Neutrophil (primary cell): ENCODE data around the gene CRADD.

Experiments
- H3K27ac ChIP-seq: fragments of 200-600 bp; sonication (generic); 2 replicates; pipeline ENCODE4 v1.5.1; 2016; ENCODE audit warnings: mild to moderate bottlenecking, moderate library complexity
- H3K27me3 ChIP-seq: fragments of 200-600 bp; sonication (generic); 2 replicates; pipeline ENCODE4 v1.6.0; 2016; ENCODE audit warnings: mild to moderate bottlenecking
- H3K36me3 ChIP-seq: fragments of 200-600 bp; sonication (generic); 2 replicates; pipeline ENCODE4 v1.5.1; 2017
- H3K4me1 ChIP-seq, 2 experiments: fragments of 200-600 bp in 1 of 2; sonication (generic) in 1 of 2; 1 replicate in 1 of 2; 2 replicates in 1 of 2; pipeline versions ENCODE4 v1.5.1 to v1.6.1; 2013 to 2016; ENCODE audit warnings: low read depth in 1 of 2, low read length in 1 of 2, mild to moderate bottlenecking in 1 of 2, moderate library complexity in 1 of 2; ENCODE audit not compliant: control insufficient read depth in 1 of 2, insufficient read depth in 1 of 2
- H3K4me3 ChIP-seq, 2 experiments: fragments of 200-600 bp in 1 of 2; sonication (generic) in 1 of 2; 1 replicate in 1 of 2; 2 replicates in 1 of 2; pipeline ENCODE4 v1.5.1; 2013 to 2016; ENCODE audit warnings: low read depth in 1 of 2, low read length in 1 of 2, mild to moderate bottlenecking in 1 of 2, moderate library complexity in 1 of 2
- H3K9me3 ChIP-seq: fragments of 200-600 bp; sonication (generic); 2 replicates; pipeline ENCODE4 v1.5.1; 2016
- CTCF ChIP-seq: fragments of 200-600 bp; sonication (generic); IDR thresholded peaks from 2 replicates; pipeline ENCODE4 v1.5.1; 2016; ENCODE audit warnings: antibody characterized with exemption

CRADD gene

GRCh38 chr12:93669452-93669851 lies 7.7 kb upstream of the CRADD start:
- Histone ChIP-seq H3K36me3 (no peaks in the 10 kb centered on the region), H3K27ac (no peak overlapping the region), H3K9me3 (no peaks in the 10 kb centered on the region), H3K27me3 (no peaks in the 10 kb centered on the region), H3K4me1 (no peaks in the 10 kb centered on the region), H3K4me3 (no peak overlapping the region)
- no peak for TF ChIP-seq CTCF

DNA sequence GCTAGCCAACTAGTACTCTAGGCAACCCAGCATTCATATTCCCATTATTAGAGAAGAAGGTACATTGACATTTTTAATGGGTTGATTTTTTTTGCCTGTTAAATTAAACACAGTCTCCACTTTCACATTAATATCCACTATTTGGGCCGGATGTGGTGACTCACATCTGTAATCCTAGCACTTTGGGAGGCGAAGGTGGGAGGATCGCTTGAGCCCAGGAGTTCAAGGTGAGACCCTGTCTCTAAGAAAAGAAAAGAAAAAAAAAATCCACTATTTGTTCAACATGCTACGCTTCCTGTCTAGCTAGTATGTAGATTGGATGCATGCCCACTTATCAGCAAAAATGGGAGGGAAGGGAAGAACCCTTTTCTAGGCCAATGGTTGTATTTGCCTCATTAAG lies 7.1 kb upstream of the CRADD start:
- no peaks in the 10 kb centered on the region for H3K4me1 ChIP-seq
- H3K4me3 ChIP-seq, result no peak overlapping the region
- H3K9me3 ChIP-seq, result no peaks in the 10 kb centered on the region
- no peak overlapping the region for H3K27ac ChIP-seq
- no peaks in the 10 kb centered on the region for H3K27me3 ChIP-seq
- TF ChIP-seq CTCF, result no peak
- no peaks in the 10 kb centered on the region for H3K36me3 ChIP-seq

DNA sequence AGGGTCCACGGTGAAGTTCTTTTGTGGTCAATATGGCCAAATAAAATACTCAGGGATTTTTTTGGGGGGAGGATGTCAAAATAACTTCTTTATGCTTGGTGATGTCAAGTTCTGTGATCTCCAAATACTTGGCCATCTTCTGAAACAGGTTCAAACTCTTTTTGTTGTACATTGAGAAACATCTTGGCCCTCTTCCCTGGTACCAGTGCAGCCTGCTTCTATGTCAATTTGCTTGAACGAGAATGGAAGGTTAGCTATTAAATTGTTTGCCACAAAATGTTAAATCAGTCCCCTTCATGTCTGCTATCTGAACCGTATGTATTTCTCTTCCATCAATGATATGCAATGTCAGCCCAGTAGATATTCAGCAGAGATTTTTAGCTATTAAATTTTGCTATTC lies 6.1 kb upstream of the CRADD start:
- no peak overlapping the region for H3K4me3 ChIP-seq
- H3K36me3 ChIP-seq, result no peaks in the 10 kb centered on the region
- peaks cover 0 to 3% of the 10 kb centered on the region in 2 experiments for H3K4me1 ChIP-seq
- no peak for TF ChIP-seq CTCF
- no peaks in the 10 kb centered on the region for H3K9me3 ChIP-seq
- no peak overlapping the region for H3K27ac ChIP-seq
- no peaks in the 10 kb centered on the region for H3K27me3 ChIP-seq

GRCh38 chr12:93673084-93673483 lies 4.1 kb upstream of the CRADD start:
- no peak overlapping the region for H3K27ac ChIP-seq
- peaks cover 13 to 17% of the 10 kb centered on the region in 2 experiments for H3K4me1 ChIP-seq
- no peak overlapping the region for H3K4me3 ChIP-seq
- H3K9me3 ChIP-seq, result no peaks in the 10 kb centered on the region
- H3K27me3 ChIP-seq, result no peaks in the 10 kb centered on the region
- H3K36me3 ChIP-seq, result no peaks in the 10 kb centered on the region
- no peak for TF ChIP-seq CTCF

- H3K27me3 ChIP-seq, result no peaks in the 10 kb centered on the region
- peaks cover 20 to 21% of the 10 kb centered on the region in 2 experiments for H3K4me1 ChIP-seq
- no peaks in the 10 kb centered on the region for H3K9me3 ChIP-seq
- TF ChIP-seq CTCF, result no peak
- no peaks in the 10 kb centered on the region for H3K36me3 ChIP-seq
- no peak overlapping the region for H3K27ac ChIP-seq
- H3K4me3 ChIP-seq, result no peak overlapping the region
Measured at GRCh38 chr12:93674386-93674785, 2.8 kb upstream of the CRADD start.
